IPS-11a (cell line): ENCODE data around the gene RADIL.

Experiments used
- H3K4me3 ChIP-seq: one replicate; pipeline ENCODE4 v1.5.1; 2013; ENCODE audit warnings: low read depth, low read length, control low read depth

Gene RADIL

DNA sequence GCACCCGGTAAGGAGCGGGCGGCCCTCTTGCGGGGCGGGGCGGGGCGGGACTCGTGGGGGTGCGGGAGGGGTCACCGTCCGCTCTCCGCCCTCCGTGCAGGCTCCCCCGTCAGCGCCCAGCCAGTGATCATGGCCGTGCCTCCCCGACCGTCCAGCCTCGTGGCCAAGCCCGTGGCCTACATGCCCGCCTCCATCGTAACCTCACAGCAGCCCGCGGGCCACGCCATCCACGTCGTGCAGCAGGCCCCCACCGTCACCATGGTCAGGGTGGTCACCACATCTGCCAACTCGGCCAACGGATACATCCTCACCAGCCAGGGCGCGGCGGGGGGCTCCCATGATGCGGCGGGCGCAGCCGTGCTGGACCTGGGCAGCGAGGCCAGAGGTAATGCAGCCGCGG lies 124.3 kb downstream of the RADIL start:
- H3K4me3 ChIP-seq = no peak overlapping the region

DNA sequence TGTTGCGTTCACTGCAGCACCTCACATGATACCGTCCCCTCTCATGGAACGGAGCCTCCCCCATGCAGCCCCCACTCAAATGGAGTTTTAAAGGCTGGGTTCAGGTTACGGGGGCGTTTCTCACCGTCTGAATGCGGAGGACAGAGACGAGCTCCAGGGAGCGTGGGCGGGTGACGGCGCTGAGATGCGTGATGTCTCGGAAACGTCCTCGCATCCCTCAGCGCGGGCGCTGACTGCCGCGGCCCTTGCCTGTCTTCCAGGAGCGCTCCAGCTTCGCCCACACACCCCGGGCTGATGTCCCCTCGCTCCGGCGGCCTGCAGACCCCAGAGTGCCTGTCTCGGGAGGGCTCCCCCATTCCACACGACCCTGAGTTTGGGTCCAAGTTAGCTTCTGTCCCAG lies 124.7 kb downstream of the RADIL start:
- no peak overlapping the region for H3K4me3 ChIP-seq

DNA sequence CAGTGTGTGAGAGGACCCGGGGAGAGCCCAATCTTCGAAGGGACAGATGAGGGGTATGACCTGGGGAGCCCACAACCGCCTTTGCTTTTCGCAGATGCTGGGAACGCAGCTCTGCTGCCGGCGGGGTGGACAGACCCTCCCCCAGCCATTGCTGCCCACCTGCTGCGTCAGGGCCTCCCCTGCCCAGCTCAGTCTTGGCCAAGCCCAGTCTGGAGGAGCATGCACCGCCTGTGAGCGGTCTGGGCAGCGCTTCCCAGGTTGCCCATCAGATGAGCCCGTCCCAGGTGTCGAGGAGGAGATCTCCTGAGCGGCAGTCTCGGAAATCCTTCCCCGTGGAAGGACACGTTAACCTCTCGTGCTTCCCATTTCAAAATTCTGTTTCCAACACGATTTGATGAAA lies 125.4 kb downstream of the RADIL start:
- no peak overlapping the region for H3K4me3 ChIP-seq

DNA sequence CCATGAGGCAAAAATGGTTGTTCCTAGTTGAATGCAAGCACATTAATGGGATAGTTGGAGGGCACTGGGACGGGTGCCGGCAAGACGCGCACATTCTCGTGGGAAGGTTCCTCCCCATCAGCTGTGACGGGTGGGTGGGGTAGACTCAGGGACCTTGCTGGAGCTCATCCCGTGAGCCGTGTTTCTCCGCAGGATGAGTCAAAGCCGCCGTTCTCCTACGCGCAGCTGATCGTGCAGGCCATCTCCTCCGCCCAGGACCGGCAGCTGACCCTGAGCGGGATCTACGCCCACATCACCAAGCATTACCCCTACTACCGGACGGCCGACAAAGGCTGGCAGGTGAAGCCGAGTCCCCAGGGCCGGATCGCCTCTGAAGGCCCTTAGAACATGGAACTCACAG lies 128.5 kb downstream of the RADIL start:
- no peak overlapping the region for H3K4me3 ChIP-seq

DNA sequence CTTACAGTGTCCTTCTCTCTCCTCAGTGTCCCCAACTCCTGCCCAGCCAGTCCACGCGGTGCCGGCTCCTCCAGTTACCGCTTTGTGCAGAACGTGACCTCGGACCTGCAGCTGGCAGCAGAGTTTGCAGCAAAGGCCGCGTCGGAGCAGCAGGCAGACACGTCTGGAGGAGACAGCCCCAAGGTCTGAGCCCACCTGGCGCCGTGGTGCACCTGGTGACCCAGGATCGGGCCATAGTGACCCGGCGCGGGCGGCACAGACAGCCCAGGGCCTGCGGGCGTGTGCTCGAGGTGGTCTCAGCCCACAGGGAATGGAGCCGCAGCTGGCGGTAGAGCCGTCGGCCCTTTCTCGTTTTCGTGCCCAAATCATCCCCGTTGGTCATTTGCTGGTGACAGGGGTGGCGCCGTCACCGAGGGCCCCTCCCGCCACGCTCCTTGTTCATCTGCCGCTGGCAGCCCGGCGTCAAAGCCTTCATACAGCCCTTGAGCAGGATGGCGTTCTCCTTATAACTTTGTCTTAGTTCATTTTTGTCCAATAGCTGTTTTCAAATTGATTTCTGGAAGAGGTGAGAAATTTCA lies 129.0 kb downstream of the RADIL start:
- no peak overlapping the region for H3K4me3 ChIP-seq

DNA sequence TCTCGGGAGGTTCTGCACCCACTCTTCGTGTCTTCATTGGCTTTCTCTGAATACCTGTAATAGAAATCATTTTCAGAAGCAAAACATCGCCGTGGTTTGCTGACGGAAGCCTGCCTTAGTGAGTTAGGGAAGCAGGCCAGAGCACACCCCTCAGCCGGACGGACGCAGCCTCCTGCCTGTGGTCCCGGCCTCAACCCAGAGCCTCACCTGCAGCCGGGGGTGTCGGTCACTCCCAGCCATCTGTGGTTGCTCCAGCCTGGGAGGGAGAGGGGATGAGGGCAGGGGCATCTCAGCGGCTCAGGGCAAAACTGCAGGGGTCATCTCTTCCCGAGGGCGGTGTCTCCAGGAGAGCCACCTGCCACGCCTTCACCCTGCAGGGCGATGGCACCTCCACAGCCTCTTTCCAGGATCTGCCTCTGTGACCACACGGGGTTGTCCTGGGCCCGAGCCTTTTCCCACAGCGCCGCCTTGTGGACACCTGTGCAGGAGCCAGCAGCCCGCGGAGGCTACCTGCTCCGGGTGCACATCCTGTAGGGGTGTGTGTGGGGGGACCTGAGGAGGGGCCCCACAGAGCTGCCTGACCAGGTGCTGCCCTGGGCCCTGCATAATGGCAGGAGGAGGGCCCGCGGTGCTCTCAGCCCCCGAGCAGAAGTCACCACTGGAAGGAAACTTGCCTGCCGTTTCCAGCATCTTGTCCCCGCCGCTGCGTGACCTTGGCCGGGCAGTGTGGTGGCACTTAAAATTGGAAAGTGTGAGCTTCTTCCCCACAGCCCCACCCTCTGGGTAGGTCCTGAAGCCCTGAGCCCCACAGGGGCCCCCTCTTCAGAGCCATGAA lies 129.7 kb downstream of the RADIL start:
- H3K4me3 ChIP-seq = no peak overlapping the region

DNA sequence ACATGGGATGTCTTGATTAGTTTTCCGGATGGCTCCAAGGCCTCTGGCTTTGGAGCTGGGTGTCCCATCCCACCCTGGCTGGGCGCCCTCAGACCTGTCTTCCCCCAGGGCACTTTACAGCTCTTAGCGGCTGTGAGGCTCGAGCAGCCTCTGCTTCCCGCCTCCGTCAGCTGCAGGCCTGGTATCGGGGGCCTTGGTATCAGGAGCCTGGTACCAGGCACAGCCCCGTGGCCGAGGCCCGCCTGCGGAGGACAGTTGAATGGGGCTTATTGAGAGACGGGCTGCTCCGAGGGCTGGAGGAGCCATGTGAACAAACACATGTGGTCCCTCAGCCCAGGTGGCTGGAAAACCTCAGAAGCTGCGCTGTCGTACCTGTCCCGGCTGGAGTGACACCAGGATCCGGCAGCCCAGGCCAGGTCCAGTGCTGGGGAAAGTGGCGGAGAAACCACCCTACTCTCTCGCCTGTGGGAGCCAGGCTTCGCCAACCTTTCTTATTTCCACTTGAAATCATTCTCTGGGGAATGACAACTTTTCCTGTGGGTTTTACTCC lies 132.0 kb downstream of the RADIL start:
- H3K4me3 ChIP-seq = no peak overlapping the region

DNA sequence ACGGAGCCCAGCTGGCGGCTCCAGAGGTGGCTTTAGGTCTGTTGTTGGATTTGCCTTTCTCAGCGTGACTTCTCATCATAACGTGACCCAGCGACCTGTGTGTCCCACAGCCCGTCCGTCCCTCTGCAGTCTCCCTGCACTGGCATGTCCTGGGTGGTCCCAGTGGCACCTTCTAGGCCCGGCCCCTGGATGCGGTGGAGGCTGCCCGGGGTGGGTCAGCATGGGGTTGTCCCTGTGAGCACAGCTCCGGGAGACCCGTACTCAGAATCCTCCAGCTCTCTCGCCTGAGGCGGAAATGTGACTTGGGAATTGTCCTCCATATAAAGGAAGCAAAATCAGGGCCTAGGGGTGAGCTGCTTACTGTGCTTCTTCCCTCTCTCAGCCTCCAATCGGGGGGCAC lies 133.7 kb downstream of the RADIL start:
- H3K4me3 ChIP-seq = no peak overlapping the region

DNA sequence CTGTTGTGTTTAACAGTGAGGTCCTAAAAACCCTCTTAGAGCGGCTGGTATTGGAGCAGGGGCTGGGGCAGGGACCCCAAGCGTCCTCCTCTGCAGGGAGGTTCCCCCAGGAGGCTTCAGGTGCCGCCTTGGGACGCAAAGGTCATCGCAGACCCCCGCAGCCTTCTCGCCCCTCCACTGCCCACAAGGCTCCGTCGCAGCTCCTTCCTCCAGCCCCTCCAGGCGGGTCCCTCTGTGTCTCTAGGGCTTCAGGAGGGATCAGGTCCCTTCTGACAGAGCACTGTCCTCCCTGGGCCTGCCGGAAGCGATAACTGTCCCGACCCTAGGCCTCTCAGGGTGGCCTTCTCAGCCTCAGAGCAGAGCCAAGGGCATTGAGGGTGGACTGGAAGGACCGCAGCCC lies 134.2 kb downstream of the RADIL start:
- no peak overlapping the region for H3K4me3 ChIP-seq
